GM21576 (cell line): ENCODE results near the gene SEC14L5.
"Not testable (repeated sequence)": the region's sequence is repeated elsewhere in the genome, so short reads cannot be mapped to it uniquely, and the experiment has no call there.

Source experiments
- ATAC-seq: cut with Tn5 transposase; IDR thresholded peaks from one replicate; pipeline ENCODE4 v1.9.1; 2021; ENCODE audit warnings: mild to moderate bottlenecking, moderate library complexity; ENCODE audit not compliant: unreplicated experiment

SEC14L5 gene

GRCh38 chr16:5033256-5034166, 75.4 kb downstream of the SEC14L5 start, which contains the start of gene NAGPA:
TSS of gene NAGPA (minus strand) at chr16:5033935. CDS start at chr16:5033914, 21 bp downstream.
- peak; percentile 76 for ATAC-seq

GRCh38 chr16:5034167-5034523, 76.0 kb downstream of the SEC14L5 start:
- ATAC-seq = no peak

GRCh38 chr16:5035909-5036227, 77.7 kb downstream of the SEC14L5 start:
- no peak for ATAC-seq

GRCh38 chr16:5036228-5037156, 78.4 kb downstream of the SEC14L5 start:
- no peak for ATAC-seq

GRCh38 chr16:5040451-5040850, 82.3 kb downstream of the SEC14L5 start:
- no peak for ATAC-seq

GRCh38 chr16:5041600-5042133, 83.5 kb downstream of the SEC14L5 start:
- peak; percentile 55 for ATAC-seq

- ATAC-seq = no peak
Observed at GRCh38 chr16:5042574-5043171, 84.5 kb downstream of the SEC14L5 start.

GRCh38 chr16:5044011-5044540, 85.9 kb downstream of the SEC14L5 start:
- no peak for ATAC-seq

GRCh38 chr16:5044581-5044980, 86.5 kb downstream of the SEC14L5 start:
- not testable (repeated sequence) for ATAC-seq

- ATAC-seq = no peak
Observed at GRCh38 chr16:5045499-5046115, 87.5 kb downstream of the SEC14L5 start.

- ATAC-seq = no peak
Observed at GRCh38 chr16:5046914-5047313, 88.8 kb downstream of the SEC14L5 start.

- ATAC-seq = no peak
Observed at GRCh38 chr16:5054876-5055865, 97.0 kb downstream of the SEC14L5 start.

GRCh38 chr16:5056352-5056751, 98.2 kb downstream of the SEC14L5 start:
- peak; percentile 50 for ATAC-seq

- no peak for ATAC-seq
Observed at GRCh38 chr16:5058476-5058875, 100.3 kb downstream of the SEC14L5 start.

GRCh38 chr16:5059386-5060072, 101.4 kb downstream of the SEC14L5 start:
- no peak for ATAC-seq

GRCh38 chr16:5060073-5060641, 102.0 kb downstream of the SEC14L5 start:
- ATAC-seq = no peak

GRCh38 chr16:5062051-5062450, 103.9 kb downstream of the SEC14L5 start:
- no peak for ATAC-seq
